Right atrium auricular region (tissue), 2 donors: Measurements from ENCODE around the gene DGUOK. TPM values are rescaled to one million over a fixed set of nuclear protein-coding genes. Genes with fewer than 3 reads are reported as not detected.

ENCODE experiments used
- DNase-seq: peaks from one replicate; pipeline ENCODE4 v3.0.0-alpha.2; 2019; ENCODE audit warnings: low spot score
- H3K27ac ChIP-seq, 2 donors: fragments of 200-600 bp; sonication (generic); 1 replicate in 1 of 2; 2 replicates in 1 of 2; pipeline ENCODE4 v1.5.1; 2016 to 2019
- H3K27me3 ChIP-seq, 2 donors: fragments of 200-600 bp; sonication (generic); one replicate each; pipeline versions ENCODE4 v1.5.1 to v1.6.0; 2017 to 2019
- H3K36me3 ChIP-seq: fragments of 200-600 bp; sonication (generic); one replicate; pipeline ENCODE4 v1.5.1; 2016
- H3K4me1 ChIP-seq, 2 donors: fragments of 200-600 bp; sonication (generic); one replicate each; pipeline versions ENCODE4 v1.5.1 to v1.6.0; 2017 to 2019
- H3K4me3 ChIP-seq, 2 donors: fragments of 200-600 bp; sonication (generic); 1 replicate in 1 of 2; 2 replicates in 1 of 2; pipeline ENCODE4 v1.5.1; 2017 to 2019; ENCODE audit warnings: mild to moderate bottlenecking in 1 of 2, moderate library complexity in 1 of 2
- H3K9me3 ChIP-seq, 2 donors: fragments of 200-600 bp; sonication (generic); one replicate each; pipeline ENCODE4 v1.5.1; 2019
- total RNA-seq, 2 donors: library from RNA; depleted of rRNA; stranded (reverse); fragments of >200 nt; gene quantifications; one replicate each; pipeline ENCODE4 v1.1.0, GENCODE V29; 2016
- TF ChIP-seq, protein P1 (sequence below), 2 donors: fragments of 200-600 bp; sonication (generic); IDR thresholded peaks; one replicate each; pipeline ENCODE4 v1.5.1; 2019; ENCODE audit warnings: antibody characterized with exemption in 2 of 2

The DGUOK gene
- total RNA-seq, 2 donors from 2014 or later: 33.7 to 36.2 TPM

DNA sequence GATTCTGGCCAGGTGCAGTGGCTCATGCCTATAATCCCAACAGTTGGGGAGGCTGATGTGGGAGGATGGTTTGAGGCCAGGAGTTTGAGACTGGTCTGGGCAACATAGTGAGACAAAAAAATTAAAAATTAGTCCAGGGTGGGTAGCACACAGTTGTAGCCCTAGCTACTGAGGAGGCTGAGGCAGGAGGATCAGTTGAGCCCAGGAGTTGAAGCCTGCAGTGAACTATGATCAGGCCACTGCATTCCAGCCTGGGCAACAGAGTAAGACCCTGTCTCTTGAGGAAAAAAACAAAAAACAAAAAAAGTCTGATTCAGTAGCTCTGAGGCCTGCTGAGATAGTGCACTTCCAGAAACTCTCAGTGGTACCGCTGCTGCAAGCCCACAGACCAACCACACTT, 50.1 kb downstream of the DGUOK start:
- H3K4me3 ChIP-seq: no peak overlapping the region
- TF ChIP-seq, protein P1, sequence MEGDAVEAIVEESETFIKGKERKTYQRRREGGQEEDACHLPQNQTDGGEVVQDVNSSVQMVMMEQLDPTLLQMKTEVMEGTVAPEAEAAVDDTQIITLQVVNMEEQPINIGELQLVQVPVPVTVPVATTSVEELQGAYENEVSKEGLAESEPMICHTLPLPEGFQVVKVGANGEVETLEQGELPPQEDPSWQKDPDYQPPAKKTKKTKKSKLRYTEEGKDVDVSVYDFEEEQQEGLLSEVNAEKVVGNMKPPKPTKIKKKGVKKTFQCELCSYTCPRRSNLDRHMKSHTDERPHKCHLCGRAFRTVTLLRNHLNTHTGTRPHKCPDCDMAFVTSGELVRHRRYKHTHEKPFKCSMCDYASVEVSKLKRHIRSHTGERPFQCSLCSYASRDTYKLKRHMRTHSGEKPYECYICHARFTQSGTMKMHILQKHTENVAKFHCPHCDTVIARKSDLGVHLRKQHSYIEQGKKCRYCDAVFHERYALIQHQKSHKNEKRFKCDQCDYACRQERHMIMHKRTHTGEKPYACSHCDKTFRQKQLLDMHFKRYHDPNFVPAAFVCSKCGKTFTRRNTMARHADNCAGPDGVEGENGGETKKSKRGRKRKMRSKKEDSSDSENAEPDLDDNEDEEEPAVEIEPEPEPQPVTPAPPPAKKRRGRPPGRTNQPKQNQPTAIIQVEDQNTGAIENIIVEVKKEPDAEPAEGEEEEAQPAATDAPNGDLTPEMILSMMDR (IDR thresholded peaks at IDR 0.05): no peak
- H3K9me3 ChIP-seq: no peaks in the 10 kb centered on the region
- no peak for DNase-seq
- no peak overlapping the region for H3K27ac ChIP-seq
- peaks cover 0 to 27% of the 10 kb centered on the region in 2 donors for H3K4me1 ChIP-seq
- H3K36me3 ChIP-seq: no peaks in the 10 kb centered on the region
- H3K27me3 ChIP-seq: no peaks in the 10 kb centered on the region

DNA sequence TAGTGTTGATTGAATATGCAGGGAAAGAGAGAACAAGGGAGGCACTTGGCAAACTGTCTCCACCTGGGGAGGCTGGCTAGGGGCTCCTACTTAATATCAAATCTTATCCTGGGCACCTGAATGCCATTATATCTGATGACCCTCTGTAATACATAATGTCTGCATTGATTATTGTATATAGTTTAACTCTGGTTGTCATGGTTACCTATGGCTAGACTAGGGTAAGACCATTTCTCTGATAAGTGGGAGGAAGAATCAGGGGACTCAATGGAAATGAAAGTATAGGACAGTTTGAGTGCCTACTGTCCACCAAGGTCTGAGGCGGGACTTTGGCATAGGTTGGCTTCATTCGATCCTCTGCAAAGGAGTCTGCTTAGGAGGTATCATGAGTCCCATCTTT, 50.8 kb downstream of the DGUOK start:
- TF ChIP-seq, protein P1 (IDR thresholded peaks at IDR 0.05): no peak
- H3K4me1 ChIP-seq: peaks cover 0 to 30% of the 10 kb centered on the region in 2 donors
- H3K36me3 ChIP-seq: no peaks in the 10 kb centered on the region
- DNase-seq: no peak
- H3K9me3 ChIP-seq: no peaks in the 10 kb centered on the region
- H3K27me3 ChIP-seq: no peaks in the 10 kb centered on the region
- H3K27ac ChIP-seq: no peak overlapping the region
- H3K4me3 ChIP-seq: no peak overlapping the region

GRCh38 chr2:73979021-73979420, 52.3 kb downstream of the DGUOK start:
- DNase-seq: no peak
- Histone ChIP-seq H3K27me3 (no peaks in the 10 kb centered on the region), H3K4me1 (peaks cover 0 to 43% of the 10 kb centered on the region in 2 donors), H3K9me3 (no peaks in the 10 kb centered on the region), H3K36me3 (no peaks in the 10 kb centered on the region), H3K4me3 (no peak overlapping the region), H3K27ac (no peak overlapping the region)
- TF ChIP-seq, protein P1 (IDR thresholded peaks at IDR 0.05): no peak

DNA sequence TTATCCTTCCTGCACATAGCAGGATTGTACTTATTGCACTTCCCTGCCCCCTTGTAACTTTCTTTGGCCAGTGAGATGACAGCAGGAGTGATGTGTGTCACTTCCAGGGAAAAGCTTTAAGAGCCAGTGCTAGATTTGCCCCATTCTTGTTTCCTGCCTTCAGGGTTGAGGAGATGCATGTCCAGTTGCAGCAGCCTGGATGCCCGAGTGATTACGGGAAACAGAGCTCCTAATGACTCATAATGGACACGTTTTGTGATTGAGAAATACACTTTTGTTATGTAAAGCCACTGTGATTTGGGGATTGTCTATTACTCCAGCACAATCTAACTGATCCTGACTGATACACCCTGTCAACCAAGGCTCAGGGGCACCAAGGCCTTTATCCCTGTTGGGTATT, 53.0 kb downstream of the DGUOK start:
- peaks cover 0 to 48% of the 10 kb centered on the region in 2 donors for H3K4me1 ChIP-seq
- no peaks in the 10 kb centered on the region for H3K27me3 ChIP-seq
- H3K4me3 ChIP-seq: no peak overlapping the region
- H3K9me3 ChIP-seq: no peaks in the 10 kb centered on the region
- no peak overlapping the region for H3K27ac ChIP-seq
- TF ChIP-seq, protein P1 (IDR thresholded peaks at IDR 0.05): no peak
- DNase-seq: no peak
- H3K36me3 ChIP-seq: no peaks in the 10 kb centered on the region

DNA sequence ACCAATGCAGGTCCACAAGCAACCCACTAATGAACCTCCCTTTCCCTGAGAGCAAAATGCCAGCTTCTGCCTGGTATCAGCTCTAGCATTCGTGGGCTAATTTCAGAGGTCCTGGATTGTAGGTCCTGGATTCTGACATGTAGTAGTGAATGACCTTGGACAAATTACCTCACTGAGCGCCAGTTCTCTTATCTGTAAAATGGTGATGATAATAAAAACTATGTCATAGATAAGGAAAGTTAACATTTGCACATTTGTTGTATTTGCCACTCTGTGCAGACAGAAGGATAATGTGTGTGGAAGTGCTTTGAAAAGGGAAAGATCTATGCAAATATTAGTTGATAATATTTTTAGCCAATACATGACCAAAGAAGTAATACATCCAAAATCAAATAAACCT, 53.9 kb downstream of the DGUOK start:
- Histone ChIP-seq H3K4me1 (peaks cover 0 to 49% of the 10 kb centered on the region in 2 donors), H3K9me3 (no peaks in the 10 kb centered on the region), H3K27me3 (no peaks in the 10 kb centered on the region), H3K36me3 (no peaks in the 10 kb centered on the region), H3K27ac (no peak overlapping the region), H3K4me3 (no peak overlapping the region)
- no peak for DNase-seq
- TF ChIP-seq, protein P1 (IDR thresholded peaks at IDR 0.05): no peak
